ENCODE measurements around the gene NR4A1.

Gene NR4A1

GRCh38 chr12:52054231-52054832 is 3.1 kb downstream of the NR4A1 start:
- H3K9me3 ChIP-seq = no peaks in the 10 kb centered on the region
- peaks cover 23% of the 10 kb centered on the region for H3K36me3 ChIP-seq (replicated peaks)
- DNase-seq (ENCODE audit: low spot score in 2 of 2) = no peak
- in situ Hi-C loops (cut with MboI; ENCODE audit: low sequenced_read_pairs) = no loop called here
- H3K4me3 ChIP-seq = no peak overlapping the region
- peaks cover 16% of the 10 kb centered on the region for H3K4me1 ChIP-seq
- H3K27me3 ChIP-seq (ENCODE audit: low read depth) = no peaks in the 10 kb centered on the region

DNA sequence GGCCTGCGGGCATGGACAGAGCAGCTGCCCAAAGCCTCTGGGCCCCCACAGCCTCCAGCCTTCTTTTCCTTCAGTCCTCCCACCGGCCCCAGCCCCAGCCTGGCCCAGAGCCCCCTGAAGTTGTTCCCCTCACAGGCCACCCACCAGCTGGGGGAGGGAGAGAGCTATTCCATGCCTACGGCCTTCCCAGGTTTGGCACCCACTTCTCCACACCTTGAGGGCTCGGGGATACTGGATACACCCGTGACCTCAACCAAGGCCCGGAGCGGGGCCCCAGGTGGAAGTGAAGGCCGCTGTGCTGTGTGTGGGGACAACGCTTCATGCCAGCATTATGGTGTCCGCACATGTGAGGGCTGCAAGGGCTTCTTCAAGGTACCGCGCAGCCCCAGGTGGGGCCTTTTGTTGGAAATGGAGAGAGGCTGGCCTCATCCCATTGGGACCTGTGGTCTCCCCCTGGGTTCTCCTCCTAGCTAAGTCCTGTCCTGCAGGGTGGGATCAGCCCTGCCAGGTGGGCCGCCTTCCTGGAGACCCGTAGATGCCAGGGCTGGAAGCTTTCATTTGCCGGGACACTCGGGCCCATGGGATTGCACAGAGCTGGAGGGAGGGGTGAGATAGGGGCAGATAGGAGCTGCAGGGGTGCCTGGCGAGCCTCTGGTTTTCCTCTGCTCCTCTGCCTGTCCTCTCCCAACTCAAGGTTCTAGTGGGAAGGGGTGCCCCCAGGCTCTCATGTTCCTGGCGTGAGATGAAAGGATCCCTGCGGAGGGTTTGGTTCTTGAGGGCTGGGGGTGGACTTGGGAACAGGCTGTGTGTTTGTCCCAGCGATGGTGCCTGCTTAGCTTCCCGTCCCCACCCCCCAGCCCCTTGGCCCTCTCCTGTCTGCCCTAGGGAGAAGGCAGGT is 3.8 kb downstream of the NR4A1 start:
- DNase-seq (ENCODE audit: low spot score in 2 of 2) = no peak
- no peaks in the 10 kb centered on the region for H3K27me3 ChIP-seq (ENCODE audit: low read depth)
- in situ Hi-C loops (cut with MboI; ENCODE audit: low sequenced_read_pairs) = no loop called here
- H3K4me3 ChIP-seq = no peak overlapping the region
- H3K4me1 ChIP-seq = peaks cover 13% of the 10 kb centered on the region
- no peaks in the 10 kb centered on the region for H3K9me3 ChIP-seq
- H3K36me3 ChIP-seq (replicated peaks) = peaks cover 28% of the 10 kb centered on the region

DNA sequence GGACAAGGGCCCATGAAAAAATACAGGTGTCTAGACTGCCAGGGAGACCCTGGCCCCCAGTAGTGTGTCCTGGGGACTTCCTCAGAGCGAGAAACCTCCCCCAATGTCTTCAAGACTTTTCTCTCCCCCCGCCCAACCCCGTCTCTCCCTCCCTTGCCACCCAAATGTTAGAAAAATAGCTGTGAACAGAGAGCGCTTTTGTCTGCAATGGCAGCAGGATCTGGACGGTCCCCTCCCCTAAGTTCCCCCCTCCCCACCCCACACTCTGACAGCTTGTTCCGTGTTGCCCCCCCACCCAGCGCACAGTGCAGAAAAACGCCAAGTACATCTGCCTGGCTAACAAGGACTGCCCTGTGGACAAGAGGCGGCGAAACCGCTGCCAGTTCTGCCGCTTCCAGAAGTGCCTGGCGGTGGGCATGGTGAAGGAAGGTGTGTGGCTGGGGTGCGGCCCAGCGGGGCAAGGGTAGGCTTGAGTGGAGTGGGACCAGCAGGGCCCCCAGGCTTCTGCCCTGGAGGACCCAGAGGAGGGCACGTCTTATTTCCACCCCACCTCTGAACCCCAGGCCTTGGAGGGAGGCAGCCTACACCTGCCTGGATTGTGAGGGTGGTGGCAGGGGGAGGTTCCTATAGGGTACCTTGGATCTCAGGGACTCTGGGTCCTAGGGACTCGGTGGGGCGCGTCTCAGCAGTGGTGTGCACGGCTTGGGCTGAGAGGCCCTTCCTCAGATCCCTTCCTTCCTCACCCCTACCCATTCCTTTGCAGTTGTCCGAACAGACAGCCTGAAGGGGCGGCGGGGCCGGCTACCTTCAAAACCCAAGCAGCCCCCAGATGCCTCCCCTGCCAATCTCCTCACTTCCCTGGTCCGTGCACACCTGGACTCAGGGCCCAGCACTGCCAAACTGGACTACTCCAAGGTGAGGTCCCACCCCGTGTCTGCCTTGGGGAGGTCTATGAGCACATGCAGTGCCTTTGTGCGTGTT is 4.8 kb downstream of the NR4A1 start:
- no peak for DNase-seq (ENCODE audit: low spot score in 2 of 2)
- no peaks in the 10 kb centered on the region for H3K9me3 ChIP-seq
- in situ Hi-C loops (cut with MboI; ENCODE audit: low sequenced_read_pairs) = no loop called here
- H3K36me3 ChIP-seq (replicated peaks) = peaks cover 28% of the 10 kb centered on the region
- H3K27me3 ChIP-seq (ENCODE audit: low read depth) = no peaks in the 10 kb centered on the region
- H3K4me1 ChIP-seq = peaks cover 6% of the 10 kb centered on the region; the same call in 1 of the 2 replicates
- no peak overlapping the region for H3K4me3 ChIP-seq

DNA sequence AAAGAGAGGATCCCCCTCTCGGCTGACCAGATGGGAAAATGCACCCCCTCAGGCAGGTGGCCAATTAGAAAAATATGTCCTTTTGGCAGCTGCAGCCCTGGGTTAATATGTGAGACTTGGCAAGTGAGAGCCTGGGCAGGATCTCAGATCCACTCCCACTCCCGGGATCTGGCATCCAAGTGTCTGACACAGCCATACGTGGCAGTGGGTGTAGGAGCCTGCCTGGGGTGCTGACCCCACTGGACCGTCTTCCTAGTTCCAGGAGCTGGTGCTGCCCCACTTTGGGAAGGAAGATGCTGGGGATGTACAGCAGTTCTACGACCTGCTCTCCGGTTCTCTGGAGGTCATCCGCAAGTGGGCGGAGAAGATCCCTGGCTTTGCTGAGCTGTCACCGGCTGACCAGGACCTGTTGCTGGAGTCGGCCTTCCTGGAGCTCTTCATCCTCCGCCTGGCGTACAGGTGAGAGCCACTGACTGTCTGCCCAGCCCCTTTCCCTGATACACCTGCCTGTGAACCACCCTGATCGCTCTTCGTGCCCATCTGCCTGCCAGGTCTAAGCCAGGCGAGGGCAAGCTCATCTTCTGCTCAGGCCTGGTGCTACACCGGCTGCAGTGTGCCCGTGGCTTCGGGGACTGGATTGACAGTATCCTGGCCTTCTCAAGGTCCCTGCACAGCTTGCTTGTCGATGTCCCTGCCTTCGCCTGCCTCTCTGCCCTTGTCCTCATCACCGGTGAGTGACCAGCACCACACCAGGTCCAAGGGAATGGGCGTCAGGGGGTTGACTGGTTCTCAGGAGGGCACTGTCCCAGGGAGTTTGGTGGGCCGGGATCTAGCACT is 5.8 kb downstream of the NR4A1 start:
- Histone ChIP-seq H3K4me3 (no peak overlapping the region), H3K27me3 (ENCODE audit: low read depth) (no peaks in the 10 kb centered on the region), H3K9me3 (no peaks in the 10 kb centered on the region), H3K4me1 (no peaks in the 10 kb centered on the region), H3K36me3 (replicated peaks) (peaks cover 28% of the 10 kb centered on the region)
- DNase-seq (ENCODE audit: low spot score in 2 of 2) = no peak
- in situ Hi-C loops (cut with MboI; ENCODE audit: low sequenced_read_pairs) = no loop called here

DNA sequence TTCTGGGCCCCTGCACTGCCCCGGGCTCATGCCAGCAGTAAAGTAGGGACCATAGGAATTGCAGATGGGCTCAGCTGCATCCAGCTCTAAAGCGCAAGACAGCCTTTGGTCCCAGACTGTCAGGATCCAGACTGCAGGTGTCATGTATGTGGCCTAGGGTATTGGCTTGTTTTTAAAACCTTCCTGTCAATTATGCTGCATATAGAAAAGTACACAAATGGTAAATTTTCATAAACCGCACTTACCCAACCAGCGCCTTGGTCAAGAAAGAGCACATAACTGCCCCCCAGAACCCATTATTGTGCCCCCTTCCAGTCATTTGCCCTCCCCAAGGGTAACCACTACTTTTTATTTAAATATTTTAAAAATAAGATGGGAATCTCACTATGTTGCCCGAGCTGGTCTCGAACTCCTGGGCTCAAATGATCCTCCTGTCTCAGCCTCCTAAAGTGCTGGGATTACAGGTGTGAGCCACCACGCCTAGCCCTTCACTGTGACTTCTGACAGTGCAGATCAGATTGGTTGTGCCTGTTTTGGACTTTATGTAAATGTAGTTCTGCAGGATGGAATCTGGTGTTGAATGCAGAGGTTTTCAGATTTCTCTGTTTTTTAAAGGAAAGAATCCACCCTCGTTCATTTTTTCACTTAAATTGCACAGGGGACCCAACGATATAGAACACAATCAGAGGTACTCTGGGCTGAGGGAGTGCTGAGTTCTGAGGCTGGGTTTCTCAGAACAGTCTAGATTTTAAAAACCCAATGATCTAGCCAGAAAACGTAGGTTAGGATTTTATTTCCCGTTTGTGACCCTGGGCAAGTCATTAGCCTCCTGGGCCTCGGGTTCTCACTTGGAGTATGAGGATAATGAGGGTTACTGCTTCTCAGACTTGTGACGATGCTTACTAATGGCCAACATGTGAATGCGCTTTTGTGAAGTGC is 6.7 kb downstream of the NR4A1 start:
- H3K9me3 ChIP-seq = no peaks in the 10 kb centered on the region
- in situ Hi-C loops (cut with MboI; ENCODE audit: low sequenced_read_pairs) = no loop called here
- no peaks in the 10 kb centered on the region for H3K4me1 ChIP-seq
- DNase-seq (ENCODE audit: low spot score in 2 of 2) = no peak
- peaks cover 28% of the 10 kb centered on the region for H3K36me3 ChIP-seq (replicated peaks)
- H3K4me3 ChIP-seq = no peak overlapping the region
- H3K27me3 ChIP-seq (ENCODE audit: low read depth) = no peaks in the 10 kb centered on the region

- H3K36me3 ChIP-seq (replicated peaks) = peaks cover 28% of the 10 kb centered on the region
- no peak for DNase-seq (ENCODE audit: low spot score in 2 of 2)
- H3K27me3 ChIP-seq (ENCODE audit: low read depth) = no peaks in the 10 kb centered on the region
- in situ Hi-C loops (cut with MboI; ENCODE audit: low sequenced_read_pairs) = no loop called here
- no peaks in the 10 kb centered on the region for H3K9me3 ChIP-seq
- H3K4me1 ChIP-seq = no peaks in the 10 kb centered on the region
- H3K4me3 ChIP-seq = no peak overlapping the region
These were observed 7.6 kb downstream of the NR4A1 start for GRCh38 chr12:52058631-52059361.

DNA sequence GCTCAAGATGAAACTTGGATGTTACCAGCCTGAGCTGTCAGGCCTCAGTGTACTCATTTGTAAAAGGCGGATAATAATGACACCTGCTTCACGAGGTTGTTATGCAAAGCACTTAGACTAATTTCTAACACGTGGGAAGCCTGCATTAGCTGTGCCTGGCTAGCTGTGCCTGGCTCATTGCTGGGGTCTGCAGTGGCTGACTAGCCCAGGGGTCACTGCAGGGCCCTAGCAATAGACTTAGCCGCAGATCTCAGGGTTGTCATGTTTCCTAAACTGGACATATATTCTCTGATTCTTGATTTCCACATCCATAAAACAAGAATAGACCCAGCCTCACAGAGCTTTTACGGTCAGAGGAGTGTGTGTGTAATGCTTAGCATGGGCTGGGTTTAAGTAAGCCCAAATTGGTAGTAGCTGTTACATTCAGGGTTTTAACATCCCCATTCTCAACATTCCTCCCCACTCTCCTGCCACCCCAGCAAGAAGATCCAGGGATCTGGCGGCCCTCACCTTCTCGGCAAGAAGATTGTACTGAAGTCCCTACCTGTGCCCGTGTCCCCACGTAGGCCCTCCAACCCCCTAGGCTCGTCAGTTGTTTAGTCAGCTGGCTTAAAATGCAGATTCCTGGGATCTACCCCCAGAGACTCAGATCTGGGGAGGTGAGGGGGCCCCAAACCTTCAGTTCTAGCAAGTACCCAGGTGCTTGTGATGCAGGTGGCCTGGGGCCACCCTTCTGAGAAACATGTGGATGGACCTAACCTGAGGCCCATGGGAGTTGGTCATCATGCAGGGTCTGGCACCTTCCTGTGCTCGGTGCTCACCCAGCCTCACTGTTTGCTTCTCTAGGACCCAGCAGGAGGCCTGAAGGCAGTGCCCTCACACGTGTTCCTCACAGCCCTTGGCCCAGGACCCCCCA is 8.6 kb downstream of the NR4A1 start:
- Histone ChIP-seq H3K36me3 (replicated peaks) (peaks cover 22% of the 10 kb centered on the region), H3K27me3 (ENCODE audit: low read depth) (no peaks in the 10 kb centered on the region), H3K4me1 (no peaks in the 10 kb centered on the region), H3K9me3 (no peaks in the 10 kb centered on the region), H3K4me3 (no peak overlapping the region)
- in situ Hi-C loops (cut with MboI; ENCODE audit: low sequenced_read_pairs) = no loop called here
- DNase-seq (ENCODE audit: low spot score in 2 of 2) = no peak

GRCh38 chr12:52060498-52061177 is 9.4 kb downstream of the NR4A1 start:
- Histone ChIP-seq H3K4me3 (no peak overlapping the region), H3K4me1 (no peaks in the 10 kb centered on the region), H3K27me3 (ENCODE audit: low read depth) (no peaks in the 10 kb centered on the region), H3K9me3 (no peaks in the 10 kb centered on the region), H3K36me3 (replicated peaks) (peaks cover 19% of the 10 kb centered on the region)
- in situ Hi-C loops (cut with MboI; ENCODE audit: low sequenced_read_pairs) = no loop called here
- no peak for DNase-seq (ENCODE audit: low spot score in 2 of 2)

DNA sequence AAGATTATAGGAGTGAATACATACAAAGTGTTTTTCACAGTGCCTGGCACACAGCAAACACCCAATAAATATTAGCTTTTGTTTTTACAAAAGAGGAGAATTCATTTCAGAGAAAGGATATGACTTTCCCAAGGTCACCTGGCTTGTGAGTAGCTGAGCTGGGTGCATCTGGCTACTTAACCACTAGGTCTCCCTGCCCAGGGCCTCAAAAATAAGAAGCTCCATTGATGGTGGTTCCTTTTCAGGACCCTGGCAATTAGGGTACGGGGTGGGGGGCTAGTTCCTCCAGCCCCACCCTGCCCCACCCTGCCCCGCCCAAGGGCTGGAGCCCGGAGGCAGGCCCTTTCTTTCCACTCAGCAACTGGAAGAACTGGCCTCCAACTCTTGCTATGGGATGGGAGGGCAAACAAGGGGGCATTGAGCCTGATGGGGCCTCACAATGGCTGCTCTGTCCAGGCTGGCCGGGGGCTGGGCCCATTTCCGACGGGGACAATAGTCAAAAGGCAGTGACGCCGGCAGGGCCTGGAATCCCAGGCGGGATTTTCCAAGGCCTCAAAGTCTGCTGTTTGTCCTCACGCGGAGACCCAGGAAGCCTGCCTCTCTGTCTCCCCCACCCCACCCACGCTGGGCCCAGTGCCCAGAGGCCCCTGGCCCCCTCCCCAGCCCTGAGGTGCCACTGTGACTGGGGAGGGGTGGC is 10.4 kb downstream of the NR4A1 start:
- no peaks in the 10 kb centered on the region for H3K4me1 ChIP-seq
- peaks cover 17% of the 10 kb centered on the region for H3K36me3 ChIP-seq (replicated peaks)
- H3K4me3 ChIP-seq = no peak overlapping the region
- H3K9me3 ChIP-seq = no peaks in the 10 kb centered on the region
- H3K27me3 ChIP-seq (ENCODE audit: low read depth) = no peaks in the 10 kb centered on the region
- in situ Hi-C loops (cut with MboI; ENCODE audit: low sequenced_read_pairs) = no loop called here
- DNase-seq (ENCODE audit: low spot score in 2 of 2) = no peak
